Measurements from ENCODE around the gene CTNNA2. TPM values are rescaled to one million over a fixed set of nuclear protein-coding genes. Genes with fewer than 3 reads are reported as not detected.

CTNNA2 gene
- total and polyA plus RNA-seq, 8 donors: 0.08 to 0.56 (median 0.17) TPM; not detected in 2

GRCh38 chr2:80380736-80381135, 867.9 kb downstream of the CTNNA2 start:
- intact Hi-C loops (cut with DNase I): no loop called here
- Histone ChIP-seq H3K4me1 (no peaks in the 10 kb centered on the region), H3K27ac (no peak overlapping the region), H3K27me3 (no peaks in the 10 kb centered on the region), H3K36me3 (no peaks in the 10 kb centered on the region), H3K4me3 (no peak overlapping the region), H3K9me3 (no peaks in the 10 kb centered on the region)
- ATAC-seq (no peak), DNase-seq (no peak)
- TF ChIP-seq, protein P1, sequence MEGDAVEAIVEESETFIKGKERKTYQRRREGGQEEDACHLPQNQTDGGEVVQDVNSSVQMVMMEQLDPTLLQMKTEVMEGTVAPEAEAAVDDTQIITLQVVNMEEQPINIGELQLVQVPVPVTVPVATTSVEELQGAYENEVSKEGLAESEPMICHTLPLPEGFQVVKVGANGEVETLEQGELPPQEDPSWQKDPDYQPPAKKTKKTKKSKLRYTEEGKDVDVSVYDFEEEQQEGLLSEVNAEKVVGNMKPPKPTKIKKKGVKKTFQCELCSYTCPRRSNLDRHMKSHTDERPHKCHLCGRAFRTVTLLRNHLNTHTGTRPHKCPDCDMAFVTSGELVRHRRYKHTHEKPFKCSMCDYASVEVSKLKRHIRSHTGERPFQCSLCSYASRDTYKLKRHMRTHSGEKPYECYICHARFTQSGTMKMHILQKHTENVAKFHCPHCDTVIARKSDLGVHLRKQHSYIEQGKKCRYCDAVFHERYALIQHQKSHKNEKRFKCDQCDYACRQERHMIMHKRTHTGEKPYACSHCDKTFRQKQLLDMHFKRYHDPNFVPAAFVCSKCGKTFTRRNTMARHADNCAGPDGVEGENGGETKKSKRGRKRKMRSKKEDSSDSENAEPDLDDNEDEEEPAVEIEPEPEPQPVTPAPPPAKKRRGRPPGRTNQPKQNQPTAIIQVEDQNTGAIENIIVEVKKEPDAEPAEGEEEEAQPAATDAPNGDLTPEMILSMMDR (IDR thresholded peaks at IDR 0.05): no peak

DNA sequence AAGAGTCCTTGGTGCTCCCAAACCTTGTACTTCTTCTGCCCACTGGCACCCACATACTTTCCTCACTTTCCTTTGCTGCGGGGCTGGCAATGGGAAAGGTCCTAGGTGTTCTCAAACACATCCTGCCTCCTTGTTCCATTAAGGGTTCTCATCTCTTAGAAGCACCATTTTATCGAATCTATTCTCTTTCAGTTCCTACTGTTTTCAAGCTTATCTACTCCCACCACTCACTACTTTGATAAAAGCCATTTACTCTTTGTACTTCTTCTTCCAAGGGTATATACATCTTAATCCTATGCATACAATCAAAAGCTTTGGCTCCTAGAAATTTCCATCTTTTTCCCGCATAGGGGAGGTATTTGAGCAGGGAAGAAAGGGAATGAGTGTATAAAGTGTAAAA, 868.8 kb downstream of the CTNNA2 start:
- no peak overlapping the region for H3K4me3 ChIP-seq
- TF ChIP-seq, protein P1 (IDR thresholded peaks at IDR 0.05): no peak
- intact Hi-C loops (cut with DNase I): no loop called here
- H3K27ac ChIP-seq: no peak overlapping the region
- ATAC-seq (no peak), DNase-seq (no peak)
- H3K36me3 ChIP-seq: no peaks in the 10 kb centered on the region
- H3K4me1 ChIP-seq: no peaks in the 10 kb centered on the region
- H3K27me3 ChIP-seq: no peaks in the 10 kb centered on the region
- no peaks in the 10 kb centered on the region for H3K9me3 ChIP-seq

DNA sequence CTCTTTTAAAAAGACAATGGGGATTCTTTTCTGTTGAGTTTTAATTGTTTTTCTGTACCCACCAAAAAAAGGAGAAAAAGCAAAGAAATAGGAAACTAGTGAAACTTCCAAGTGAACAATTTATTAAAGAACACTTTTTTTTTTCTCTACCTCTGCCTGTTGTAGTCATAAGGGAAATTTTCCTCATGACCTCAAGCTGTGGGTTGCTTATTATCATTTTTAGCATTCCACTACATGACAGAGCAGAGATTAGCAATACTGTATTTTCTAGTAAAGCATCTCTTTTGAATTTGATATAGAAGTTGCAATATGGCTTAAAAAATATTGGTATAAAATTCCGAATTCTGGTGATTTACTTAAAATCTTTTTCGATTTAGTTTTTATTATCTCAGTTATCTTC, 879.6 kb downstream of the CTNNA2 start:
- H3K4me1 ChIP-seq: no peaks in the 10 kb centered on the region
- no peak overlapping the region for H3K4me3 ChIP-seq
- ATAC-seq (no peak), DNase-seq (no peak)
- H3K9me3 ChIP-seq: no peaks in the 10 kb centered on the region
- intact Hi-C loops (cut with DNase I): no loop called here
- TF ChIP-seq, protein P1 (IDR thresholded peaks at IDR 0.05): no peak
- H3K36me3 ChIP-seq: no peaks in the 10 kb centered on the region
- H3K27me3 ChIP-seq: no peaks in the 10 kb centered on the region
- no peak overlapping the region for H3K27ac ChIP-seq

GRCh38 chr2:80393991-80394390, 881.1 kb downstream of the CTNNA2 start:
- ATAC-seq: no peak
- TF ChIP-seq, protein P1 (IDR thresholded peaks at IDR 0.05): no peak
- Histone ChIP-seq H3K4me3 (no peak overlapping the region), H3K4me1 (no peaks in the 10 kb centered on the region), H3K27ac (no peak overlapping the region), H3K9me3 (no peaks in the 10 kb centered on the region), H3K36me3 (no peaks in the 10 kb centered on the region), H3K27me3 (no peaks in the 10 kb centered on the region)
- intact Hi-C loops (cut with DNase I): no loop called here
- DNase-seq: no peak

- Histone ChIP-seq H3K9me3 (no peaks in the 10 kb centered on the region), H3K36me3 (no peaks in the 10 kb centered on the region), H3K27me3 (no peaks in the 10 kb centered on the region), H3K27ac (no peak overlapping the region), H3K4me3 (no peak overlapping the region), H3K4me1 (no peaks in the 10 kb centered on the region)
- TF ChIP-seq, protein P1 (IDR thresholded peaks at IDR 0.05): no peak
- intact Hi-C loops (cut with DNase I): no loop called here
- no peak for ATAC-seq
- DNase-seq: no peak
Measured at GRCh38 chr2:80395251-80395650, 882.4 kb downstream of the CTNNA2 start.

All from left lung (tissue), 10 donors.